GM12891 (cell line): Measurements from ENCODE around the gene MIPOL1.
"Not testable (repeated sequence)": the region's sequence is repeated elsewhere in the genome, so short reads cannot be mapped to it uniquely, and the experiment has no call there.

Experiments
- POLR2A ChIP-seq: IDR thresholded peaks from 2 replicates; pipeline ENCODE4 v1.6.1; 2011; ENCODE audit warnings: low read depth, low read length, control low read depth
- POLR2AphosphoS5 ChIP-seq: IDR thresholded peaks from 2 replicates; pipeline ENCODE4 v1.6.1; 2011; ENCODE audit warnings: low read depth, low read length, control low read depth
- POU2F2 ChIP-seq: IDR thresholded peaks from 2 replicates; pipeline ENCODE4 v1.6.1; 2011; ENCODE audit warnings: low read depth, mild to moderate bottlenecking, control low read depth, low read length, moderate library complexity

DNA sequence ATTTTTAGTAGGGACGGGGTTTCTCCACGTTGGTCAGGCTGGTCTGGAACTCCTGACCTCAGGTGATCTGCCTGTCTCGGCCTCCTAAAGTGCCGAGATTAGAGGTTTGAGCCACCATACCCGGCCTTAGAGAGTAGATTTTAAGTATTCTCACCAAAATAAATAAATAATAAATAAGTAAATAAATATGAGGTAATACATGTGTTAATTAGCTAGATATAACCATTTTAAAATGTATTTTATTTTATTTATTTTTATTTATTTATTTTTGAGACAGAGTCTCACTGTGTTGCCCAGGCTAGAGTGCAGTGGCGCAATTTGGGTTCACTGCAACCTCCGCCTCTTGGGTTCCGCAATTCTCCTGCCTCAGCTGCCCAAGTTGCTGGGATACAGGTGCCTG is 13.2 kb upstream of the MIPOL1 start:
- TF ChIP-seq POLR2A, POLR2AphosphoS5, POU2F2: not testable (repeated sequence)
